Upper lobe of left lung (tissue), 6 donors: ENCODE results near the gene COTL1. TPM values are rescaled to one million over a fixed set of nuclear protein-coding genes. Genes with fewer than 3 reads are reported as not detected.

Source experiments
- ATAC-seq, 2 donors: fragments of 200-7000 bp; cut with Tn5 transposase; one replicate each; pipeline ENCODE4 v1.9.1; 2022; ENCODE audit warnings: mild to moderate bottlenecking in 2 of 2, moderate library complexity in 2 of 2; ENCODE audit not compliant: low FRiP score in 2 of 2
- DNase-seq, 2 donors: peaks; one replicate each; pipeline ENCODE4 v3.0.0-alpha.2; 2019 to 2020
- H3K27ac ChIP-seq, 4 donors: fragments of 200-600 bp; sonication (generic); one replicate each; pipeline ENCODE4 v1.5.1; 2016 to 2019
- H3K27me3 ChIP-seq, 4 donors: fragments of 200-600 bp; sonication (generic); one replicate each; pipeline ENCODE4 v1.5.1; 2017 to 2019
- H3K36me3 ChIP-seq, 4 donors: fragments of 200-600 bp; sonication (generic); one replicate each; pipeline ENCODE4 v1.5.1; 2016 to 2019
- H3K4me1 ChIP-seq, 4 donors: fragments of 200-600 bp; sonication (generic); one replicate each; pipeline ENCODE4 v1.5.1; 2018 to 2019
- H3K4me3 ChIP-seq, 4 donors: fragments of 200-600 bp; sonication (generic); one replicate each; pipeline ENCODE4 v1.5.1; 2017 to 2019; ENCODE audit warnings: mild to moderate bottlenecking in 2 of 4, moderate library complexity in 1 of 4
- H3K9me3 ChIP-seq, 4 donors: fragments of 200-600 bp; sonication (generic); one replicate each; pipeline ENCODE4 v1.5.1; 2018 to 2019
- EP300 ChIP-seq, 4 donors: sonication (generic); formaldehyde crosslinking; IDR thresholded peaks; one replicate each; pipeline ENCODE4 v1.5.1; 2017; ENCODE audit warnings: antibody characterized with exemption in 4 of 4, control low read depth in 2 of 4
- POLR2A ChIP-seq, 4 donors: fragments of 450-650 bp; IDR thresholded peaks; one replicate each; pipeline ENCODE4 v1.5.1; 2016 to 2017; ENCODE audit warnings: antibody characterized with exemption in 4 of 4, mild to moderate bottlenecking in 2 of 4
- POLR2AphosphoS5 ChIP-seq, 2 donors: sonication (generic); formaldehyde crosslinking; IDR thresholded peaks; one replicate each; pipeline ENCODE4 v1.5.1; 2017; ENCODE audit warnings: antibody characterized with exemption in 2 of 2
- WGBS, 2 donors: methylation state at CpG; one replicate each; pipeline ENCODE4 v1.1.5; 2017 to 2018; 5-methylcytosine and 5-hydroxymethylcytosine counted together
- total RNA-seq, 6 donors: library from RNA; depleted of rRNA in 4 of 6; stranded (reverse); fragments of >200 nt in 4 of 6; gene quantifications; one replicate each; pipeline versions ENCODE4 v1.1.0 to v1.2.1, GENCODE V29; 2016 to 2021
- TF ChIP-seq, protein P1 (sequence below), 6 experiments: fragments of 450-650 bp in 4 of 6; fragments of 200-600 bp in 2 of 6; sonication (generic) in 2 of 6; IDR thresholded peaks; one replicate each; pipeline ENCODE4 v1.5.1; 2016 to 2019; ENCODE audit warnings: antibody characterized with exemption in 6 of 6
- donor health status: DM: no; HTN: no; CAD: no; lungs with moderate emphysema.
- donor health status: DM: no; HTN: yes; CAD: no; lungs with severe emphysema.

Gene COTL1
- total RNA-seq, 6 donors from 2014 or later = 31.6 to 256 (median 75.6) TPM

DNA sequence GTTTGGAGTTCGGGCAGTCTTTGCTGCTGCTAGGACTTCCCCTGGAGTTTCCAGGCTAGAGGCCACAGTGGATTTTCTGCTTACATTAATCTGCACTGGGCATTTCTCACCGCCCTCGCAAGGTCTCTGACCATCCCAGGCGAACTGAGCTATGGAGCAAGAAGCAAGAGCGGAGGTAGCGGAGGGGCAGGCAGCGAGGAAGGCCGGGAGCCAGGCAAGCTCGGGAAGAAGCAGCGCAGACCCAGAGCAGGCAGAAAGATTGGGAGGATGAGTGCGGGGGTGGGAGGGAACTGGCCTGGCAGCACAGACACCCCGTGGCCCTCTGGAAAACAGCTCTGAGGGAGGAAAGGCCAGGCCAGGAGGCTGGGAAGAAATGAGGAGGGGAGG is 3.8 kb downstream of the COTL1 start:
- TF ChIP-seq, protein P1, sequence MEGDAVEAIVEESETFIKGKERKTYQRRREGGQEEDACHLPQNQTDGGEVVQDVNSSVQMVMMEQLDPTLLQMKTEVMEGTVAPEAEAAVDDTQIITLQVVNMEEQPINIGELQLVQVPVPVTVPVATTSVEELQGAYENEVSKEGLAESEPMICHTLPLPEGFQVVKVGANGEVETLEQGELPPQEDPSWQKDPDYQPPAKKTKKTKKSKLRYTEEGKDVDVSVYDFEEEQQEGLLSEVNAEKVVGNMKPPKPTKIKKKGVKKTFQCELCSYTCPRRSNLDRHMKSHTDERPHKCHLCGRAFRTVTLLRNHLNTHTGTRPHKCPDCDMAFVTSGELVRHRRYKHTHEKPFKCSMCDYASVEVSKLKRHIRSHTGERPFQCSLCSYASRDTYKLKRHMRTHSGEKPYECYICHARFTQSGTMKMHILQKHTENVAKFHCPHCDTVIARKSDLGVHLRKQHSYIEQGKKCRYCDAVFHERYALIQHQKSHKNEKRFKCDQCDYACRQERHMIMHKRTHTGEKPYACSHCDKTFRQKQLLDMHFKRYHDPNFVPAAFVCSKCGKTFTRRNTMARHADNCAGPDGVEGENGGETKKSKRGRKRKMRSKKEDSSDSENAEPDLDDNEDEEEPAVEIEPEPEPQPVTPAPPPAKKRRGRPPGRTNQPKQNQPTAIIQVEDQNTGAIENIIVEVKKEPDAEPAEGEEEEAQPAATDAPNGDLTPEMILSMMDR (IDR thresholded peaks at IDR 0.05) = no peak
- no peak for DNase-seq
- H3K9me3 ChIP-seq = no peaks in the 10 kb centered on the region
- no peaks in the 10 kb centered on the region for H3K36me3 ChIP-seq
- H3K4me3 ChIP-seq = no peak overlapping the region
- 78 to 86% methylated on average over 12 of the region's 12 CpGs for WGBS, 2 donors
- no peaks in the 10 kb centered on the region for H3K27me3 ChIP-seq
- H3K4me1 ChIP-seq = peaks cover 39 to 64% (median 48%) of the 10 kb centered on the region in 4 donors
- ATAC-seq = no peak
- peak overlapping the region in 2 of 4 donors; percentile 52 to 60 for H3K27ac ChIP-seq

- no peaks in the 10 kb centered on the region for H3K36me3 ChIP-seq
- no peak for DNase-seq
- H3K4me1 ChIP-seq = peaks cover 41 to 65% (median 46%) of the 10 kb centered on the region in 4 donors
- ATAC-seq = no peak
- no peaks in the 10 kb centered on the region for H3K27me3 ChIP-seq
- TF ChIP-seq POLR2AphosphoS5 (IDR thresholded peaks at IDR 0.05) = no peak
- no peak for TF ChIP-seq POLR2A (IDR thresholded peaks at IDR 0.05)
- TF ChIP-seq EP300 (IDR thresholded peaks at IDR 0.05) = no peak
- TF ChIP-seq, protein P1 (IDR thresholded peaks at IDR 0.05) = no peak
- no peak overlapping the region for H3K4me3 ChIP-seq
- WGBS, 2 donors = 87 to 88% methylated on average over 7 of the region's 7 CpGs
- peak overlapping the region in 1 of 4 donors; percentile 60 for H3K27ac ChIP-seq
- no peaks in the 10 kb centered on the region for H3K9me3 ChIP-seq
These were observed 4.3 kb downstream of the COTL1 start for GRCh38 chr16:84613408-84614072.

DNA sequence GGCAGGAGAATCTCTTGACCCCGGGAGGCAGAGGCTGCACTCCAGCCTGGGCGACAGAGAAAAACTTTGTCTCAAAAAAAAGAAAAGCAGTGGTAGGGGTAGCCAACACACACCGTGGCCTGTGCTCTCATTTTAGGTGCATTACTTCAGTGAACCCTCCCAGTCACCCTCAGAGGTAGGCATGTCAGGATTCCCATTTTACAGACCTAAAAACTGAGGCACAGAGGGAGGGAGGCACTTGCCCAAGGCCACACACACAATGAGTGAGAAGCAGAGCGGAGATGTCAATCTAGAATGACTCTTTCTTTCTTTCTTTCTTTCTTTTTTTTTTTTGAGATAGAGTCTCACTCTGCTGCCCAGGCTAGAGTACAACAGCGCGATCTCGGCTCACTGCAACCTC is 5.2 kb downstream of the COTL1 start:
- no peak overlapping the region for H3K27ac ChIP-seq
- no peaks in the 10 kb centered on the region for H3K36me3 ChIP-seq
- WGBS, 2 donors = 93 to 98% methylated on average over 7 of the region's 7 CpGs
- H3K4me3 ChIP-seq = no peak overlapping the region
- H3K9me3 ChIP-seq = no peaks in the 10 kb centered on the region
- H3K27me3 ChIP-seq = no peaks in the 10 kb centered on the region
- ATAC-seq (no peak), DNase-seq (no peak)
- H3K4me1 ChIP-seq = peaks cover 45 to 71% (median 47%) of the 10 kb centered on the region in 4 donors
- TF ChIP-seq POLR2A (IDR thresholded peaks at IDR 0.05) = no peak
- TF ChIP-seq POLR2AphosphoS5 (IDR thresholded peaks at IDR 0.05) = no peak
- no peak for TF ChIP-seq EP300 (IDR thresholded peaks at IDR 0.05)
- TF ChIP-seq, protein P1 (IDR thresholded peaks at IDR 0.05) = no peak

- no peak overlapping the region for H3K4me3 ChIP-seq
- no peaks in the 10 kb centered on the region for H3K9me3 ChIP-seq
- WGBS, 2 donors = 46 to 52% methylated on average over 4 of the region's 4 CpGs
- TF ChIP-seq EP300 (IDR thresholded peaks at IDR 0.05) (no peak), POLR2A (IDR thresholded peaks at IDR 0.05) (no peak), POLR2AphosphoS5 (IDR thresholded peaks at IDR 0.05) (no peak)
- TF ChIP-seq, protein P1 (IDR thresholded peaks at IDR 0.05) = no peak
- DNase-seq (no peak), ATAC-seq (no peak)
- H3K36me3 ChIP-seq = no peaks in the 10 kb centered on the region
- H3K27ac ChIP-seq = peak overlapping the region in 1 of 4 donors; percentile 83
- H3K4me1 ChIP-seq = peaks cover 31 to 65% (median 44%) of the 10 kb centered on the region in 4 donors
- no peaks in the 10 kb centered on the region for H3K27me3 ChIP-seq
These were observed 6.8 kb downstream of the COTL1 start for GRCh38 chr16:84611041-84611440.

DNA sequence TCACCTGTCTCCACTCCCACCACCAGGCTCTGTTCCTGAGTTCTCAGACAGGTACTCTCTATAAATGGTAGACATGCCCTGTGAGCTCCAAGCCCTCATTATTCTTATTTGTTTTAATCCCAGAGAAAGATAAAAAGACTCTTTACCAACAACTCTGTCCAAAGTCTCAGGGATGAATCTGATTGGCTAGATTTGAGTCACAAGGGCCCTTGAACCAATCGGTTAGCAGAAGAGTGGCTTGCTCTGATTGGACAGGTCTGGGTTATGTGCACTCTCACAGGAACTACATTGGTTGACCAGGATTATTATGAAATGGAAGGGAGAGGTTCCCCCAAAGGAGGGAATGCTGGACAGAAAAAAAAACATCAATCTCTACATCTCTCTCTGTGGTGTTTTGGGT is 7.5 kb downstream of the COTL1 start:
- TF ChIP-seq POLR2A (IDR thresholded peaks at IDR 0.05) = no peak
- no peak for TF ChIP-seq POLR2AphosphoS5 (IDR thresholded peaks at IDR 0.05)
- TF ChIP-seq, protein P1 (IDR thresholded peaks at IDR 0.05) = no peak
- TF ChIP-seq EP300 (IDR thresholded peaks at IDR 0.05) = no peak
- Histone ChIP-seq H3K36me3 (no peaks in the 10 kb centered on the region), H3K27ac (peak overlapping the region in 1 of 4 donors; percentile 83), H3K4me3 (no peak overlapping the region), H3K4me1 (peaks cover 27 to 59% (median 41%) of the 10 kb centered on the region in 4 donors), H3K9me3 (no peaks in the 10 kb centered on the region), H3K27me3 (no peaks in the 10 kb centered on the region)
- DNase-seq (no peak), ATAC-seq (no peak)
- 85 to 93% methylated on average over 1 of the region's 1 CpG for WGBS, 2 donors
